K562 (cell line): ENCODE results near the gene SPATA45. TPM values are rescaled to one million over a fixed set of nuclear protein-coding genes. Genes with fewer than 3 reads are reported as not detected.
A peak's percentile ranks its signal among the peaks of the same experiment; 100 is the strongest.

ENCODE experiments used
- ARID3B ChIP-seq: fragments of 250-450 bp; sonication (Bioruptor Pico); IDR thresholded peaks from 2 replicates; pipeline ENCODE4 v1.4.0; 2020; ENCODE audit warnings: borderline replicate concordance
- BRD4 ChIP-seq: fragments of 200-600 bp; sonication (generic); IDR thresholded peaks from 2 replicates; pipeline ENCODE4 v1.6.1; 2017; ENCODE audit warnings: inconsistent platforms
- E2F3 ChIP-seq: fragments of 250-450 bp; sonication (Bioruptor Pico); IDR thresholded peaks from 2 replicates; pipeline ENCODE4 v1.4.0; 2020; ENCODE audit warnings: mild to moderate bottlenecking
- E2F6 ChIP-seq, 2 experiments: IDR thresholded peaks; 2 replicates each; pipeline ENCODE4 v1.6.1; 2011; ENCODE audit warnings: borderline replicate concordance in 1 of 2, control low read depth in 1 of 2, low read depth in 1 of 2, low read length in 1 of 2, mild to moderate bottlenecking in 1 of 2, mixed read lengths in 1 of 2, moderate library complexity in 1 of 2; ENCODE audit not compliant: insufficient read depth in 1 of 2, insufficient read length in 1 of 2, poor library complexity in 1 of 2, severe bottlenecking in 1 of 2; ENCODE audit errors: extremely low read depth in 1 of 2
- MAFF ChIP-seq: IDR thresholded peaks from 2 replicates; pipeline ENCODE4 v1.6.1; 2012; ENCODE audit warnings: low read length, improper control_type of control experiment
- RERE ChIP-seq: sonication (generic); formaldehyde crosslinking; IDR thresholded peaks from 2 replicates; pipeline ENCODE4 v1.8.0; 2023; ENCODE audit warnings: missing genetic modification reagents, mild to moderate bottlenecking, borderline replicate concordance
- polyA plus RNA-seq, 8 experiments: library from polyadenylated mRNA; depleted of rRNA in 4 of 8; stranded (reverse) in 5 of 8; unstranded in 3 of 8; fragments of >200 nt; fragmentation: Nextera tagmentation in 2 of 8; fragmentation: Illumina TruSeq in 1 of 8; extraction: Ambion mirVana in 2 of 8; extraction: Trizol in 1 of 8; gene quantifications; 2 replicates each; pipeline versions ENCODE4 v1.2.1 to v1.2.3, GENCODE V29; 2011 to 2014; ENCODE audit warnings: inconsistent platforms in 1 of 8, missing spikeins in 1 of 8
- total RNA-seq, 7 experiments: library from RNA; depleted of rRNA in 6 of 7; stranded (reverse); fragments of >200 nt in 6 of 7; fragmentation: Illumina TruSeq in 2 of 7; extraction: Trizol in 2 of 7; gene quantifications; 2 replicates each; pipeline versions ENCODE4 v1.2.1 to v1.2.3, GENCODE V29; 2011 to 2021; ENCODE audit warnings: low replicate concordance in 1 of 7

Gene SPATA45
- total and polyA plus RNA-seq, 9 of the 15 experiments (the other 6 are each of a cell fraction or from before 2014, with no cell fraction given): 0.18 TPM; not detected in 8

GRCh38 chr1:212858461-212859265 is 11.2 kb upstream of the SPATA45 start (continued):
- TF ChIP-seq RERE (CRISPR knock-in tag) (no peak), BRD4 (no peak), E2F3 (CRISPR knock-in tag) (no peak), ARID3B (no peak), MAFF (no peak), E2F6 (IDR thresholded peaks at IDR 0.05; ENCODE audit: borderline replicate concordance in 1 of 2, extremely low read depth in 1 of 2, insufficient read depth in 1 of 2, insufficient read length in 1 of 2, low read depth in 1 of 2, low read length in 1 of 2, poor library complexity in 1 of 2, severe bottlenecking in 1 of 2) (peak; percentile 33 to 45)
